LNCAP (cell line): ENCODE results near the gene ANKS1A.

Experiments used
- CTCF ChIP-seq: fragments of 450-650 bp; IDR thresholded peaks from 2 replicates; pipeline ENCODE4 v1.5.1; 2017; ENCODE audit warnings: mild to moderate bottlenecking

ANKS1A gene

GRCh38 chr6:34993213-34993612, 104.2 kb downstream of the ANKS1A start:
- no peak for TF ChIP-seq CTCF

GRCh38 chr6:34994693-34995092, 105.6 kb downstream of the ANKS1A start:
- TF ChIP-seq CTCF = no peak

- no peak for TF ChIP-seq CTCF
These were observed 118.0 kb downstream of the ANKS1A start for GRCh38 chr6:35007016-35007415.

DNA sequence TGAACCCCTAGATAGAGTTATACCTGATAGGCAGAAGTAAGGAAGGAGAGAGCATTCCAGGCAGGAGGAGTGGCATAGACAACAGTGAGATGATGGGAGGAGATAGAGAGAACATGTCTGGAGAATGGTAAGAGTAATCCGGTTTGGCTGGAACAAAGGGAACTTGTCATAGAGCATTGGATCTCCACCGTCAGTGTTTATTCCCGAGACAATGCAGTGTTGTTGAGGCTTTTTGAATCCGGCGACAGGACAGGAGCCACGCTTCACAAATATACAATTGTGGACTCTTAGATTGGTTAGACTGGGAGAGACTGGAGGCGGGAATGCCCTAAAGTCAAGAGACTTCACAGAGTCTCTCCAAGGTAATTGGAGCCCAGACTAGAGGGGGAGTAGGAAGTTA, 119.8 kb downstream of the ANKS1A start:
- TF ChIP-seq CTCF = no peak

- TF ChIP-seq CTCF = no peak
These were observed 122.3 kb downstream of the ANKS1A start for GRCh38 chr6:35011096-35012041.

- TF ChIP-seq CTCF = no peak
These were observed 124.6 kb downstream of the ANKS1A start for GRCh38 chr6:35013701-35014100.

GRCh38 chr6:35014341-35014740, 125.3 kb downstream of the ANKS1A start:
- TF ChIP-seq CTCF = no peak
